Left lung (tissue), 10 donors: ENCODE measurements around the gene PIGN. TPM values are rescaled to one million over a fixed set of nuclear protein-coding genes. Genes with fewer than 3 reads are reported as not detected.

ENCODE experiments used
- ATAC-seq: fragments of 200-7000 bp; cut with Tn5 transposase; one replicate; pipeline ENCODE4 v1.9.1; 2020; ENCODE audit warnings: moderate library complexity
- DNase-seq, 4 donors: peaks; one replicate each; pipeline ENCODE4 v3.0.0-alpha.2; 2013 to 2020
- H3K27ac ChIP-seq, 2 donors: fragments of 200-600 bp; sonication (generic) in 1 of 2; one replicate each; pipeline versions ENCODE4 v1.5.0 to v1.8.0; 2020 to 2021
- H3K27me3 ChIP-seq, 2 donors: fragments of 200-600 bp; sonication (generic) in 1 of 2; one replicate each; pipeline versions ENCODE4 v1.5.0 to v1.8.0; 2020 to 2021
- H3K36me3 ChIP-seq, 2 donors: fragments of 200-600 bp; sonication (generic) in 1 of 2; one replicate each; pipeline versions ENCODE4 v1.5.0 to v1.8.0; 2020 to 2021
- H3K4me1 ChIP-seq, 2 donors: fragments of 200-600 bp; one replicate each; pipeline ENCODE4 v1.8.0; 2021
- H3K4me3 ChIP-seq, 2 donors: fragments of 200-600 bp; sonication (generic) in 1 of 2; one replicate each; pipeline versions ENCODE4 v1.5.0 to v1.8.0; 2020 to 2021; ENCODE audit warnings: mild to moderate bottlenecking in 1 of 2
- H3K9me3 ChIP-seq, 2 donors: fragments of 200-600 bp; sonication (generic) in 1 of 2; one replicate each; pipeline versions ENCODE4 v1.5.0 to v1.8.0; 2020 to 2021
- intact Hi-C, 2 donors: fragments of 100-400 bp; cut with DNase I; formaldehyde crosslinking; loops; one replicate each; pipeline versions ENCODE4 v1.11.2 to v1.14.2; 2022
- polyA plus RNA-seq, 6 donors: library from polyadenylated mRNA; unstranded; fragments of 120-200 nt; gene quantifications; one replicate each; pipeline ENCODE4 v1.2.1, GENCODE V29; 2013; ENCODE audit not compliant: insufficient read length in 6 of 6
- total RNA-seq, 2 donors: library from RNA; stranded (reverse); fragmentation: NEBNext Ultra II Directional; extraction: Animal tissue kit (Norgen Biotek cat#: 25700); gene quantifications; one replicate each; pipeline ENCODE4 v1.2.1, GENCODE V29; 2021
- TF ChIP-seq, protein P1 (sequence below), 2 donors: fragments of 200-600 bp; sonication (generic) in 1 of 2; IDR thresholded peaks; one replicate each; pipeline versions ENCODE4 v1.5.0 to v1.8.0; 2021; ENCODE audit warnings: antibody characterized with exemption in 2 of 2
- donor health status: DM: no; HTN: yes; CAD: no.
- donor health status: DM: no; HTN: no; CAD: no.

The PIGN gene
- total and polyA plus RNA-seq, 8 donors = 28.1 to 36.8 (median 29.5) TPM

DNA sequence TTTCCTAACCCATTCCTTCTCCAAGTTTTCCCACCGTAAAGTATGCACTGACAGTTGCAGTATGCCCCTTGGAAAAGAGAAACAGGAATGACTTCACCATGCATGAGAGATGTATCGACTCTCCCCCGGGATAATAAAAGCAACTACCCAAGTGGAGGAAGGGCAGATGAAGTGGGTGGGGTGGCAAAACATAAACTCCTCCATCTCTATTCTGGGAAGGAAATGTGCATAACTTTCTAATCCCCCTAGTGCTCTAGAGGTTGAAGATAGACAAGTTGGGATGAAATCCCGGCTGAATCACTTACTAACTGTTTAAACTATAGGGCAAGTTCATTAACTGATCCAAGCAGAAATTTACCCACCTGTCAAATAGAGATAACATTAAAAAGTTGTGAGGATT is 89.2 kb downstream of the PIGN start:
- Histone ChIP-seq H3K4me3 (no peak overlapping the region), H3K36me3 (peaks cover 0 to 44% of the 10 kb centered on the region in 2 donors), H3K4me1 (no peaks in the 10 kb centered on the region), H3K27me3 (no peaks in the 10 kb centered on the region), H3K27ac (no peak overlapping the region), H3K9me3 (peaks cover 0 to 8% of the 10 kb centered on the region in 2 donors)
- intact Hi-C loops = no loop called here
- ATAC-seq = no peak
- TF ChIP-seq, protein P1, sequence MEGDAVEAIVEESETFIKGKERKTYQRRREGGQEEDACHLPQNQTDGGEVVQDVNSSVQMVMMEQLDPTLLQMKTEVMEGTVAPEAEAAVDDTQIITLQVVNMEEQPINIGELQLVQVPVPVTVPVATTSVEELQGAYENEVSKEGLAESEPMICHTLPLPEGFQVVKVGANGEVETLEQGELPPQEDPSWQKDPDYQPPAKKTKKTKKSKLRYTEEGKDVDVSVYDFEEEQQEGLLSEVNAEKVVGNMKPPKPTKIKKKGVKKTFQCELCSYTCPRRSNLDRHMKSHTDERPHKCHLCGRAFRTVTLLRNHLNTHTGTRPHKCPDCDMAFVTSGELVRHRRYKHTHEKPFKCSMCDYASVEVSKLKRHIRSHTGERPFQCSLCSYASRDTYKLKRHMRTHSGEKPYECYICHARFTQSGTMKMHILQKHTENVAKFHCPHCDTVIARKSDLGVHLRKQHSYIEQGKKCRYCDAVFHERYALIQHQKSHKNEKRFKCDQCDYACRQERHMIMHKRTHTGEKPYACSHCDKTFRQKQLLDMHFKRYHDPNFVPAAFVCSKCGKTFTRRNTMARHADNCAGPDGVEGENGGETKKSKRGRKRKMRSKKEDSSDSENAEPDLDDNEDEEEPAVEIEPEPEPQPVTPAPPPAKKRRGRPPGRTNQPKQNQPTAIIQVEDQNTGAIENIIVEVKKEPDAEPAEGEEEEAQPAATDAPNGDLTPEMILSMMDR (IDR thresholded peaks at IDR 0.05) = no peak
- DNase-seq = no peak

DNA sequence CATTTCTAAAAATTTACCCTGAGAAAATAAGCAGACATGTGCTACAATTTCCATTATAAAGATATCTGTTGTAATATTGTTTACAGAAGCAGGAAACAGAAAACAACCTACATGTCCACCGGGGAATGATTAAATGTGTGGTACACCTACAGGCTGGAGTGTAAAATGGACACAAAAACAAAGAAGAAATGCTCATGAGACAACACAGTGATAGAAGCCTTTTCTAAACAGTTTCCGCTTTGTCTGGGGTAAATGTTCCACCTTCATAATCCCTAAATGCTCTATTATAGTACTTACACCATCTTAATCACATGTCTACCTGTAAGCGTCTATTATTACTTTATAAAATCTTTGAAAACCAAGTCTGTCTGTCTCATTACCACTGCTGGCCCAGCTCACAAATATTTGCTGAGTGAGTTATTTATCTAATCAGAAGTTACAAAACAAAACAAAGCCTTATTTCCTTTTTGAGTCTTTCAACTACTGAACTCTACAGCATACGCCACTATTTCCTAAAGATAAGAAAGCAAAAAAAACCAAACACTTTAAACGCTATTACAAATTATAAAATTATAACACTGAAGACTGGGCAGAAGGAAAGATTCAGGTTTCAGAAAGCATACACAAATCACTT is 95.3 kb downstream of the PIGN start:
- DNase-seq (no peak), ATAC-seq (no peak)
- intact Hi-C loops = no loop called here
- H3K27ac ChIP-seq = no peak overlapping the region
- H3K4me3 ChIP-seq = no peak overlapping the region
- no peaks in the 10 kb centered on the region for H3K4me1 ChIP-seq
- H3K9me3 ChIP-seq = no peaks in the 10 kb centered on the region
- H3K36me3 ChIP-seq = peaks cover 0 to 15% of the 10 kb centered on the region in 2 donors
- H3K27me3 ChIP-seq = no peaks in the 10 kb centered on the region
- TF ChIP-seq, protein P1 (IDR thresholded peaks at IDR 0.05) = no peak

DNA sequence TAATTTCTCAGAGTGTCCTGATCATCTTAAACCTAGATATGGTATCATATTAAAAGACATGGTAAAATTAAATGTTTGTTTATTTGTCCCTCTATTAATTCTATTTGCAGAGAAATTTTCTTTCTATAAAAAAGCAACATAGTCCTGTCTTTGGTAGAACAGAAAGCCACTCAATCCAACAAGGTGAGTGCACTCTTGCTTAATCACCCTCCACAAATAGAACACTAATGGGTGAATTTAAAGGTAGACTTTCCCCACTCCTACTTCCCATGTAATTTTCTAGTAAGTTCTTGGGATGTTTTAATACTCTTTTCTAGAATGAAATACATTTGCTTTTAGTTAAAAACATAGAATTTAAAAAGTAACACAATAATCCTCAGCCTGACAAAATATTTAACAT is 97.7 kb downstream of the PIGN start:
- Histone ChIP-seq H3K4me3 (no peak overlapping the region), H3K27me3 (no peaks in the 10 kb centered on the region), H3K9me3 (no peaks in the 10 kb centered on the region), H3K36me3 (peaks cover 0 to 30% of the 10 kb centered on the region in 2 donors), H3K27ac (no peak overlapping the region), H3K4me1 (no peaks in the 10 kb centered on the region)
- ATAC-seq (no peak), DNase-seq (no peak)
- TF ChIP-seq, protein P1 (IDR thresholded peaks at IDR 0.05) = no peak
- intact Hi-C loops = no loop called here

DNA sequence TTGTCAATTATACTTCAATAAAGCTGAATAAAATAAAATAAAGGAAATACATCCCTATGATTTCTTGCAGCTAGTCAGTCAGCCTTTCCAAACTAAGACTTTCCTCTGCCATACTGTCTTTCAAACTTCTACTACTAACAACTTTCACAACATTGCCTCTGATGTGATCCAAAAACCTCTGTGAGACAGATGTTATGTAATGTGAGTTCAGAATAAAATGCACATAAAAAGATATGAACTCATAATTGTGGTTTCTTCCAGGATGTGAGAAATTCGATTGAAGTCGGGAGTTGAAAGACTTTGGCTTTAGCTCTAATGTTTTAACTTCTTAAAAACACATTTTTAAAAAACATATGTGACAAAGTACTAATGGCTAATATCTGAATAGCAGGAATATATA is 98.7 kb downstream of the PIGN start:
- no peak for ATAC-seq
- DNase-seq = no peak
- no peak overlapping the region for H3K4me3 ChIP-seq
- TF ChIP-seq, protein P1 (IDR thresholded peaks at IDR 0.05) = no peak
- H3K36me3 ChIP-seq = peaks cover 0 to 30% of the 10 kb centered on the region in 2 donors
- no peak overlapping the region for H3K27ac ChIP-seq
- intact Hi-C loops = no loop called here
- no peaks in the 10 kb centered on the region for H3K27me3 ChIP-seq
- H3K9me3 ChIP-seq = no peaks in the 10 kb centered on the region
- H3K4me1 ChIP-seq = no peaks in the 10 kb centered on the region

DNA sequence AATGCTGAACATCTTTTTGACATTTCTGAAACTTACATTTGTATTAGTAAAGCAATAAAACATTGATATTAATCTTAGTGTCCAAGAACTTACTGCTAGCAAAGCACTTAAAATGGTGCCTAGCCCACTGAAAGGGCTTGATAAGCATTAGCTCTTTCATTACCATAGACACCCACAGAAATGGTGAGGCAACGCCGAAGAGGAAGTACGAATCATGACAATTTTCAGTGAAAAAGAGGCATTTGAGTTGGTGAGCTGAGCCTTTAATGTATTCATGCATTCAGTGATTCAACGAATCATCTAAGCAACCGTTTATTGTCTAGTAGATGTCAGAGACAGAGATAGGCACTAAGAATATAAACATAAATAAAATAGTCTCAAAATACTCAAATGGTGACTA is 101.1 kb downstream of the PIGN start:
- DNase-seq = no peak
- H3K4me1 ChIP-seq = no peaks in the 10 kb centered on the region
- intact Hi-C loops = no loop called here
- H3K4me3 ChIP-seq = no peak overlapping the region
- peaks cover 0 to 30% of the 10 kb centered on the region in 2 donors for H3K36me3 ChIP-seq
- H3K27ac ChIP-seq = no peak overlapping the region
- no peak for ATAC-seq
- no peaks in the 10 kb centered on the region for H3K27me3 ChIP-seq
- H3K9me3 ChIP-seq = no peaks in the 10 kb centered on the region
- TF ChIP-seq, protein P1 (IDR thresholded peaks at IDR 0.05) = no peak
